ENCODE results near the gene SNX30. TPM values are rescaled to one million over a fixed set of nuclear protein-coding genes. Genes with fewer than 3 reads are reported as not detected.

Gene SNX30
- total RNA-seq, 1 experiment from 2014 or later: 6.4 TPM

DNA sequence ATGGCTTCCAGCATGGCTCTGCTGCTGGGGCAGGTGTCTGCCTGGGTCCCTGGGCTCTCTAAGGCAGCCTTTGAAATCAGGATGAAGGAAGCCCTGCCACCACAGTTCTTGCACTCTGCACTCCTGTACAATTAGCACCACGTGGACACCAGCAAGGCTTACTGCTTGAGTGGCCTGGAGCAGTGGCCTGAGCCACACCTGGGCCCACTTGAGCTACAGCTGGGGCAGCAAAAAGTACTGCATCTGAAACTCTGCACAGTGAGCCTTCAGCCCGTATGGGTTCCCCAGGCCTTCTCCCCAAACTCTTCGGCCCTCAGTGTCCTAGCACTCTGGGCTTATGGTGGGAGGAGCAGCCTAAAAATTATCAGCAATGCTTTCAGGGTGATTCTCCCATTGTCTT is 24.6 kb upstream of the SNX30 start:
- ChIA-PET CTCF (no interaction called here), POLR2A (ENCODE audit: unreplicated experiment) (no interaction called here)
- ATAC-seq (no peak), DNase-seq (no peak)
- no peaks in the 10 kb centered on the region for H3K79me2 ChIP-seq (ENCODE audit: low read length)
- H2AFZ ChIP-seq (ENCODE audit: low read length): no peak overlapping the region
- BruUV-seq (replicated peaks): no TSS peak
- H4K20me1 ChIP-seq (ENCODE audit: low read length): no peaks in the 10 kb centered on the region
- intact Hi-C loops (cut with micrococcal nuclease): no loop called here
- no peak overlapping the region for H3K9ac ChIP-seq (ENCODE audit: low read length)
- no peak overlapping the region for H3K4me2 ChIP-seq (ENCODE audit: low read length)
- no peaks in the 10 kb centered on the region for H3K9me2 ChIP-seq (replicated peaks; ENCODE audit: low read length)
- H3K27me3 ChIP-seq (ENCODE audit: low read length): no peaks in the 10 kb centered on the region
- no peak overlapping the region for H3K4me3 ChIP-seq (ENCODE audit: low read length)
- no peaks in the 10 kb centered on the region for H3K36me3 ChIP-seq (ENCODE audit: low read depth, low read length)
- H3K4me1 ChIP-seq (ENCODE audit: insufficient read depth, low read length): no peaks in the 10 kb centered on the region
- H3K9me3 ChIP-seq (ENCODE audit: low read length): no peaks in the 10 kb centered on the region
- no peak overlapping the region for H3K27ac ChIP-seq (ENCODE audit: low read length)
- H3F3A ChIP-seq (ENCODE audit: low read length, unreplicated experiment): no peaks in the 10 kb centered on the region
- TF ChIP-seq, protein P1, sequence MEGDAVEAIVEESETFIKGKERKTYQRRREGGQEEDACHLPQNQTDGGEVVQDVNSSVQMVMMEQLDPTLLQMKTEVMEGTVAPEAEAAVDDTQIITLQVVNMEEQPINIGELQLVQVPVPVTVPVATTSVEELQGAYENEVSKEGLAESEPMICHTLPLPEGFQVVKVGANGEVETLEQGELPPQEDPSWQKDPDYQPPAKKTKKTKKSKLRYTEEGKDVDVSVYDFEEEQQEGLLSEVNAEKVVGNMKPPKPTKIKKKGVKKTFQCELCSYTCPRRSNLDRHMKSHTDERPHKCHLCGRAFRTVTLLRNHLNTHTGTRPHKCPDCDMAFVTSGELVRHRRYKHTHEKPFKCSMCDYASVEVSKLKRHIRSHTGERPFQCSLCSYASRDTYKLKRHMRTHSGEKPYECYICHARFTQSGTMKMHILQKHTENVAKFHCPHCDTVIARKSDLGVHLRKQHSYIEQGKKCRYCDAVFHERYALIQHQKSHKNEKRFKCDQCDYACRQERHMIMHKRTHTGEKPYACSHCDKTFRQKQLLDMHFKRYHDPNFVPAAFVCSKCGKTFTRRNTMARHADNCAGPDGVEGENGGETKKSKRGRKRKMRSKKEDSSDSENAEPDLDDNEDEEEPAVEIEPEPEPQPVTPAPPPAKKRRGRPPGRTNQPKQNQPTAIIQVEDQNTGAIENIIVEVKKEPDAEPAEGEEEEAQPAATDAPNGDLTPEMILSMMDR (conservative IDR thresholded peaks at IDR 0.05; ENCODE audit: low read depth, low read length): no peak
- no peak for TF ChIP-seq EZH2 (IDR thresholded peaks at IDR 0.05; ENCODE audit: low read length, unreplicated experiment)
- TF ChIP-seq EZH2phosphoT487 (IDR thresholded peaks at IDR 0.05; ENCODE audit: borderline replicate concordance, low read length): no peak

DNA sequence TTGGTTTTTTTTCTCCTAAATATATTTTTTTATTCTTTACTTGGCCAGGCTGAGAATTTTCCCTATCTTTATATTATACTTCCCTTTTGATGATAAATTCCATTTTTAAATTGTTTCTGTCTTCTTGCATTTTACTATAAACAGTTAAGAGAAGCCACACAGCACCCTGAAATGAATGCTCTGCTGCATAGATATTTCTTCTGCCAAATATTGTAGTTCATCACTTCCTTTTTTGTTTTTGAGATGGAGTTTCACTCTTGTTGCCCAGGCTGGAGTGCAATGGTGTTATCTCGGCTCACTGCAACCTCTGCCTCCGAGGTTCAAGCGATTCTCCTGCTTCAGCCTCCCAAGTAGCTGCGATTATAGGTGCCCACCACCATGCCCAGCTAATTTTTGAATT is 24.1 kb upstream of the SNX30 start:
- ATAC-seq: no peak
- H3K4me1 ChIP-seq (ENCODE audit: insufficient read depth, low read length): no peaks in the 10 kb centered on the region
- no peak for DNase-seq
- no peaks in the 10 kb centered on the region for H3K36me3 ChIP-seq (ENCODE audit: low read depth, low read length)
- CTCF ChIA-PET: no interaction called here
- no peaks in the 10 kb centered on the region for H3K9me2 ChIP-seq (replicated peaks; ENCODE audit: low read length)
- intact Hi-C loops (cut with micrococcal nuclease): no loop called here
- H3K27ac ChIP-seq (ENCODE audit: low read length): no peak overlapping the region
- TF ChIP-seq EZH2 (IDR thresholded peaks at IDR 0.05; ENCODE audit: low read length, unreplicated experiment) (no peak), EZH2phosphoT487 (IDR thresholded peaks at IDR 0.05; ENCODE audit: borderline replicate concordance, low read length) (no peak)
- TF ChIP-seq, protein P1 (conservative IDR thresholded peaks at IDR 0.05; ENCODE audit: low read depth, low read length): no peak
- BruUV-seq (replicated peaks): no TSS peak
- no peak overlapping the region for H2AFZ ChIP-seq (ENCODE audit: low read length)
- no peak overlapping the region for H3K4me2 ChIP-seq (ENCODE audit: low read length)
- H3K9ac ChIP-seq (ENCODE audit: low read length): no peak overlapping the region
- no peaks in the 10 kb centered on the region for H3K79me2 ChIP-seq (ENCODE audit: low read length)
- no peaks in the 10 kb centered on the region for H3K9me3 ChIP-seq (ENCODE audit: low read length)
- no peaks in the 10 kb centered on the region for H3F3A ChIP-seq (ENCODE audit: low read length, unreplicated experiment)
- H3K27me3 ChIP-seq (ENCODE audit: low read length): no peaks in the 10 kb centered on the region
- H3K4me3 ChIP-seq (ENCODE audit: low read length): no peak overlapping the region
- no peaks in the 10 kb centered on the region for H4K20me1 ChIP-seq (ENCODE audit: low read length)
- POLR2A ChIA-PET (ENCODE audit: unreplicated experiment): no interaction called here

DNA sequence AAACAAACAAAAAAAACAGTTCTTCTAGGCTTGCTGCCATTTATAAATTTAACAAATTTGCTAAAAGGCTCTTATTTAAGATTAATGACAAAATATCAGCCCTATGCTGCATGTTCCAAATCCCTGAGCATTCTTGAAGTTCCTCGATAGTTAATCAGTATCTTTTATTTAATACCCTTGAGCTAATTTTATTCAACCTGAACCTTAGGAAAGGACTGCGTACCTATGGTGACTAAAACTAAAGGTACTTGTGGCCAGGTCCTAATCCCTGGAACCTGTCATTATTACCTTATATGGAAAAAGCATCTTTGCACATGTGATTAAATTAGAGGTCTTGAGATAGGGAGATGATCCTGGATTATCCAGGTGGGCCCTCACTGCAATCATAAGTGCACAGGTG is 22.2 kb upstream of the SNX30 start:
- ATAC-seq (no peak), DNase-seq (no peak)
- Histone ChIP-seq H3K36me3 (ENCODE audit: low read depth, low read length) (no peaks in the 10 kb centered on the region), H3K4me1 (ENCODE audit: insufficient read depth, low read length) (no peaks in the 10 kb centered on the region), H3K27me3 (ENCODE audit: low read length) (no peaks in the 10 kb centered on the region), H3K4me2 (ENCODE audit: low read length) (no peak overlapping the region), H2AFZ (ENCODE audit: low read length) (no peak overlapping the region), H3K27ac (ENCODE audit: low read length) (no peak overlapping the region), H3K9me3 (ENCODE audit: low read length) (no peaks in the 10 kb centered on the region), H3K79me2 (ENCODE audit: low read length) (no peaks in the 10 kb centered on the region), H3K4me3 (ENCODE audit: low read length) (no peak overlapping the region), H3K9me2 (replicated peaks; ENCODE audit: low read length) (no peaks in the 10 kb centered on the region), H3F3A (ENCODE audit: low read length, unreplicated experiment) (no peaks in the 10 kb centered on the region), H3K9ac (ENCODE audit: low read length) (no peak overlapping the region), H4K20me1 (ENCODE audit: low read length) (no peaks in the 10 kb centered on the region)
- TF ChIP-seq, protein P1 (conservative IDR thresholded peaks at IDR 0.05; ENCODE audit: low read depth, low read length): no peak
- ChIA-PET POLR2A (ENCODE audit: unreplicated experiment) (no interaction called here), CTCF (no interaction called here)
- intact Hi-C loops (cut with micrococcal nuclease): no loop called here
- no TSS peak for BruUV-seq (replicated peaks)
